ENCODE results near the gene GAB4. TPM values are rescaled to one million over a fixed set of nuclear protein-coding genes. Genes with fewer than 3 reads are reported as not detected.
"Not testable (repeated sequence)": the region's sequence is repeated elsewhere in the genome, so short reads cannot be mapped to it uniquely, and the experiment has no call there.

The GAB4 gene
- total and polyA plus RNA-seq, 2 experiments from 2014 or later: 1.5 to 1.7 TPM

GRCh38 chr22:16915701-16916100 lies 92.3 kb downstream of the GAB4 start:
- no peaks in the 10 kb centered on the region for H4K20me1 ChIP-seq (replicated peaks; ENCODE audit: insufficient read depth)
- DNase-seq (ENCODE audit: low spot score) (no peak), ATAC-seq (no peak)
- Mint-ChIP-seq H3K27me3 (ENCODE audit: insufficient read depth, low read depth, poor library complexity) (peaks cover 6% of the 10 kb centered on the region), H3K36me3 (ENCODE audit: low read depth) (0 out of 3 replicates have a peak, but pooled peaks cover 3% of the 10 kb centered on the region), H3K9me3 (peaks cover 68% of the 10 kb centered on the region), H3K4me3 (no peak overlapping the region), H3K4me1 (peaks cover 2% of the 10 kb centered on the region; the same call in 1 of the 3 replicates), H3K27ac (no peak overlapping the region)
- H3K27ac ChIP-seq (ENCODE audit: low read depth): no peak overlapping the region
- H3K9me2 ChIP-seq (ENCODE audit: insufficient read depth): no peaks in the 10 kb centered on the region
- no peaks in the 10 kb centered on the region for H3K27me3 ChIP-seq (ENCODE audit: insufficient read depth)
- H3K4me3 ChIP-seq: no peak overlapping the region
- no peak overlapping the region for H3K4me2 ChIP-seq
- H3K79me2 ChIP-seq (replicated peaks; ENCODE audit: insufficient read depth): no peaks in the 10 kb centered on the region
- H3F3A ChIP-seq (replicated peaks; ENCODE audit: low read depth): no peaks in the 10 kb centered on the region
- TF ChIP-seq, protein P1, sequence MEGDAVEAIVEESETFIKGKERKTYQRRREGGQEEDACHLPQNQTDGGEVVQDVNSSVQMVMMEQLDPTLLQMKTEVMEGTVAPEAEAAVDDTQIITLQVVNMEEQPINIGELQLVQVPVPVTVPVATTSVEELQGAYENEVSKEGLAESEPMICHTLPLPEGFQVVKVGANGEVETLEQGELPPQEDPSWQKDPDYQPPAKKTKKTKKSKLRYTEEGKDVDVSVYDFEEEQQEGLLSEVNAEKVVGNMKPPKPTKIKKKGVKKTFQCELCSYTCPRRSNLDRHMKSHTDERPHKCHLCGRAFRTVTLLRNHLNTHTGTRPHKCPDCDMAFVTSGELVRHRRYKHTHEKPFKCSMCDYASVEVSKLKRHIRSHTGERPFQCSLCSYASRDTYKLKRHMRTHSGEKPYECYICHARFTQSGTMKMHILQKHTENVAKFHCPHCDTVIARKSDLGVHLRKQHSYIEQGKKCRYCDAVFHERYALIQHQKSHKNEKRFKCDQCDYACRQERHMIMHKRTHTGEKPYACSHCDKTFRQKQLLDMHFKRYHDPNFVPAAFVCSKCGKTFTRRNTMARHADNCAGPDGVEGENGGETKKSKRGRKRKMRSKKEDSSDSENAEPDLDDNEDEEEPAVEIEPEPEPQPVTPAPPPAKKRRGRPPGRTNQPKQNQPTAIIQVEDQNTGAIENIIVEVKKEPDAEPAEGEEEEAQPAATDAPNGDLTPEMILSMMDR (conservative IDR thresholded peaks at IDR 0.05; ENCODE audit: low read depth in 2 of 2): no peak
- no peak for TF ChIP-seq NANOG (IDR thresholded peaks at IDR 0.05; ENCODE audit: borderline replicate concordance)
- no peaks in the 10 kb centered on the region for H3K36me3 ChIP-seq (ENCODE audit: insufficient read depth)
- H2AFZ ChIP-seq: no peak overlapping the region
- H3K4me1 ChIP-seq (ENCODE audit: insufficient read depth): no peaks in the 10 kb centered on the region

DNA sequence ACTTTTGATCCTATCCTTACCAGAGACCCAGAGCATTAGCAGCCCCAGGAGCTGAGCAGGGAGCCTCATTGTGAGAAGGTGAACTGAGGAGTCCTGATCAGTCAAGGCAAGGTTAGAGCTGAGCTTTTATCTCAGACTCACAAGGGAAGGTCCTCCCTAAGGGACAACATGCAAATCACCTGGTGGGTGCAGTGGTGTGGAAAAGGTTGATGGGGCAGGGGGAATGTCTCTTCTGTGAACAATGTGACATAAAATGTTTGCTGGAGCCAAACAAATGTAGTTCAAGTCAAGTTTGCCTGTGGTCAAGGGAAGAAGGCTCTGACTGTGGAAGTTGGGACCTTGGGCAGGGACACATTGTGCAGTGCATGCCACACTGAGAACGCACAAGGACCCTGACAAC lies 93.1 kb downstream of the GAB4 start:
- H3F3A ChIP-seq (replicated peaks; ENCODE audit: low read depth); ATAC-seq; H2AFZ ChIP-seq; H3K27me3 ChIP-seq (ENCODE audit: insufficient read depth); H3K27me3 Mint-ChIP-seq (ENCODE audit: insufficient read depth, low read depth, poor library complexity); H3K4me1 ChIP-seq (ENCODE audit: insufficient read depth); H3K4me3 Mint-ChIP-seq; H3K27ac Mint-ChIP-seq; H3K36me3 Mint-ChIP-seq (ENCODE audit: low read depth); H4K20me1 ChIP-seq (replicated peaks; ENCODE audit: insufficient read depth); H3K79me2 ChIP-seq (replicated peaks; ENCODE audit: insufficient read depth); H3K4me3 ChIP-seq; H3K4me2 ChIP-seq; H3K9me2 ChIP-seq (ENCODE audit: insufficient read depth); H3K27ac ChIP-seq (ENCODE audit: low read depth); H3K36me3 ChIP-seq (ENCODE audit: insufficient read depth); H3K4me1 Mint-ChIP-seq; DNase-seq (ENCODE audit: low spot score): not testable (repeated sequence)
- peaks cover 63% of the 10 kb centered on the region for H3K9me3 Mint-ChIP-seq

GRCh38 chr22:16914006-16914405 lies 94.0 kb downstream of the GAB4 start:
- Mint-ChIP-seq H3K4me1 (peaks cover 2% of the 10 kb centered on the region; the same call in 1 of the 3 replicates), H3K36me3 (ENCODE audit: low read depth) (0 out of 3 replicates have a peak, but pooled peaks cover 3% of the 10 kb centered on the region)
- H3K4me2 ChIP-seq: no peak overlapping the region
- no peak for TF ChIP-seq EZH2 (IDR thresholded peaks at IDR 0.05; ENCODE audit: low read depth, unreplicated experiment)
- TF ChIP-seq, protein P1 (conservative IDR thresholded peaks at IDR 0.05; ENCODE audit: low read depth in 2 of 2): no peak
- TF ChIP-seq CREB1 (CRISPR knock-in tag; IDR thresholded peaks at IDR 0.05; ENCODE audit: low read depth): no peak
- no peak for TF ChIP-seq NANOG (IDR thresholded peaks at IDR 0.05; ENCODE audit: borderline replicate concordance)
- no peak for TF ChIP-seq POLR2AphosphoS5 (IDR thresholded peaks at IDR 0.05; ENCODE audit: low read depth)
- no peak for TF ChIP-seq EZH2phosphoT487 (IDR thresholded peaks at IDR 0.05; ENCODE audit: unreplicated experiment)
- no peak for TF ChIP-seq STAT1 (IDR thresholded peaks at IDR 0.05; ENCODE audit: unreplicated experiment)
- TF ChIP-seq, protein P2, sequence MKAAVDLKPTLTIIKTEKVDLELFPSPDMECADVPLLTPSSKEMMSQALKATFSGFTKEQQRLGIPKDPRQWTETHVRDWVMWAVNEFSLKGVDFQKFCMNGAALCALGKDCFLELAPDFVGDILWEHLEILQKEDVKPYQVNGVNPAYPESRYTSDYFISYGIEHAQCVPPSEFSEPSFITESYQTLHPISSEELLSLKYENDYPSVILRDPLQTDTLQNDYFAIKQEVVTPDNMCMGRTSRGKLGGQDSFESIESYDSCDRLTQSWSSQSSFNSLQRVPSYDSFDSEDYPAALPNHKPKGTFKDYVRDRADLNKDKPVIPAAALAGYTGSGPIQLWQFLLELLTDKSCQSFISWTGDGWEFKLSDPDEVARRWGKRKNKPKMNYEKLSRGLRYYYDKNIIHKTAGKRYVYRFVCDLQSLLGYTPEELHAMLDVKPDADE (IDR thresholded peaks at IDR 0.05): no peak
- no peak for TF ChIP-seq JUNB (IDR thresholded peaks at IDR 0.05; ENCODE audit: unreplicated experiment)
- no peak for TF ChIP-seq ZNF331 (CRISPR knock-in tag; IDR thresholded peaks at IDR 0.05; ENCODE audit: low read depth)
- TF ChIP-seq, protein P3, sequence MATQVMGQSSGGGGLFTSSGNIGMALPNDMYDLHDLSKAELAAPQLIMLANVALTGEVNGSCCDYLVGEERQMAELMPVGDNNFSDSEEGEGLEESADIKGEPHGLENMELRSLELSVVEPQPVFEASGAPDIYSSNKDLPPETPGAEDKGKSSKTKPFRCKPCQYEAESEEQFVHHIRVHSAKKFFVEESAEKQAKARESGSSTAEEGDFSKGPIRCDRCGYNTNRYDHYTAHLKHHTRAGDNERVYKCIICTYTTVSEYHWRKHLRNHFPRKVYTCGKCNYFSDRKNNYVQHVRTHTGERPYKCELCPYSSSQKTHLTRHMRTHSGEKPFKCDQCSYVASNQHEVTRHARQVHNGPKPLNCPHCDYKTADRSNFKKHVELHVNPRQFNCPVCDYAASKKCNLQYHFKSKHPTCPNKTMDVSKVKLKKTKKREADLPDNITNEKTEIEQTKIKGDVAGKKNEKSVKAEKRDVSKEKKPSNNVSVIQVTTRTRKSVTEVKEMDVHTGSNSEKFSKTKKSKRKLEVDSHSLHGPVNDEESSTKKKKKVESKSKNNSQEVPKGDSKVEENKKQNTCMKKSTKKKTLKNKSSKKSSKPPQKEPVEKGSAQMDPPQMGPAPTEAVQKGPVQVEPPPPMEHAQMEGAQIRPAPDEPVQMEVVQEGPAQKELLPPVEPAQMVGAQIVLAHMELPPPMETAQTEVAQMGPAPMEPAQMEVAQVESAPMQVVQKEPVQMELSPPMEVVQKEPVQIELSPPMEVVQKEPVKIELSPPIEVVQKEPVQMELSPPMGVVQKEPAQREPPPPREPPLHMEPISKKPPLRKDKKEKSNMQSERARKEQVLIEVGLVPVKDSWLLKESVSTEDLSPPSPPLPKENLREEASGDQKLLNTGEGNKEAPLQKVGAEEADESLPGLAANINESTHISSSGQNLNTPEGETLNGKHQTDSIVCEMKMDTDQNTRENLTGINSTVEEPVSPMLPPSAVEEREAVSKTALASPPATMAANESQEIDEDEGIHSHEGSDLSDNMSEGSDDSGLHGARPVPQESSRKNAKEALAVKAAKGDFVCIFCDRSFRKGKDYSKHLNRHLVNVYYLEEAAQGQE (IDR thresholded peaks at IDR 0.05; ENCODE audit: unreplicated experiment): no peak

More at GRCh38 chr22:16914006-16914405, 94.0 kb downstream of the GAB4 start:
- no peak overlapping the region for H3K27ac Mint-ChIP-seq
- H3K9me2 ChIP-seq (ENCODE audit: insufficient read depth): no peaks in the 10 kb centered on the region
- no peaks in the 10 kb centered on the region for H3K36me3 ChIP-seq (ENCODE audit: insufficient read depth)
- H3K27me3 ChIP-seq (ENCODE audit: insufficient read depth): no peaks in the 10 kb centered on the region
- peaks cover 6% of the 10 kb centered on the region for H3K27me3 Mint-ChIP-seq (ENCODE audit: insufficient read depth, low read depth, poor library complexity)
- no peaks in the 10 kb centered on the region for H3F3A ChIP-seq (replicated peaks; ENCODE audit: low read depth)
- H4K20me1 ChIP-seq (replicated peaks; ENCODE audit: insufficient read depth): no peaks in the 10 kb centered on the region
- ATAC-seq (no peak; the same call in 1 of the 3 replicates), DNase-seq (ENCODE audit: low spot score) (peak; percentile 52)
- H2AFZ ChIP-seq: no peak overlapping the region
- no peak overlapping the region for H3K27ac ChIP-seq (ENCODE audit: low read depth)
- no peaks in the 10 kb centered on the region for H3K4me1 ChIP-seq (ENCODE audit: insufficient read depth)
- H3K9me3 Mint-ChIP-seq: peaks cover 62% of the 10 kb centered on the region
- H3K4me3 Mint-ChIP-seq: no peak overlapping the region
- no peak overlapping the region for H3K4me3 ChIP-seq
- no peaks in the 10 kb centered on the region for H3K79me2 ChIP-seq (replicated peaks; ENCODE audit: insufficient read depth)
